ENCODE results near the gene DNAJB1. TPM values are rescaled to one million over a fixed set of nuclear protein-coding genes. Genes with fewer than 3 reads are reported as not detected.
"Not testable (repeated sequence)": the region's sequence is repeated elsewhere in the genome, so short reads cannot be mapped to it uniquely, and the experiment has no call there.

Gene DNAJB1
- polyA plus RNA-seq (ENCODE audit: insufficient read length in 4 of 4), result 100 to 1,000 TPM; 103 to 111 (median 108) TPM

GRCh38 chr19:14517840-14518505 lies at the start of gene DNAJB1:
Gene DNAJB1, minus strand, starts transcription at chr19:14518397. Its CDS starts 48 bp downstream, at chr19:14518349.
- peak in 1 of 4 donors; percentile 58 for DNase-seq (ENCODE audit: low read depth in 4 of 4, low spot score in 3 of 4)

- DNase-seq (ENCODE audit: low read depth in 4 of 4, low spot score in 3 of 4), result no peak
These were observed 48.9 kb upstream of the DNAJB1 start for GRCh38 chr19:14567079-14567478.

GRCh38 chr19:14566712-14567077 lies 48.5 kb upstream of the DNAJB1 start:
- no peak for DNase-seq (ENCODE audit: low read depth in 4 of 4, low spot score in 3 of 4)

- no peak for DNase-seq (ENCODE audit: low read depth in 4 of 4, low spot score in 3 of 4)
These were observed 47.8 kb upstream of the DNAJB1 start for GRCh38 chr19:14565765-14566711.

- DNase-seq (ENCODE audit: low read depth in 4 of 4, low spot score in 3 of 4), result no peak
These were observed 47.1 kb upstream of the DNAJB1 start for GRCh38 chr19:14565298-14565679.

GRCh38 chr19:14564652-14565297 lies 46.6 kb upstream of the DNAJB1 start:
- not testable (repeated sequence) for DNase-seq (ENCODE audit: low read depth in 4 of 4, low spot score in 3 of 4)

- no peak for DNase-seq (ENCODE audit: low read depth in 4 of 4, low spot score in 3 of 4)
These were observed 45.9 kb upstream of the DNAJB1 start for GRCh38 chr19:14563989-14564651.

- no peak for DNase-seq (ENCODE audit: low read depth in 4 of 4, low spot score in 3 of 4)
These were observed 45.4 kb upstream of the DNAJB1 start for GRCh38 chr19:14563590-14563926.

- no peak for DNase-seq (ENCODE audit: low read depth in 4 of 4, low spot score in 3 of 4)
These were observed 44.7 kb upstream of the DNAJB1 start for GRCh38 chr19:14562660-14563589.

GRCh38 chr19:14561847-14562351 lies 43.7 kb upstream of the DNAJB1 start:
- DNase-seq (ENCODE audit: low read depth in 4 of 4, low spot score in 3 of 4), result no peak

GRCh38 chr19:14561249-14561648 lies 43.1 kb upstream of the DNAJB1 start:
- DNase-seq (ENCODE audit: low read depth in 4 of 4, low spot score in 3 of 4), result no peak

GRCh38 chr19:14560776-14561108 lies 42.5 kb upstream of the DNAJB1 start:
- no peak for DNase-seq (ENCODE audit: low read depth in 4 of 4, low spot score in 3 of 4)

GRCh38 chr19:14559916-14560775 lies 41.9 kb upstream of the DNAJB1 start:
- DNase-seq (ENCODE audit: low read depth in 4 of 4, low spot score in 3 of 4), result no peak

GRCh38 chr19:14558370-14559066 lies 40.3 kb upstream of the DNAJB1 start:
- DNase-seq (ENCODE audit: low read depth in 4 of 4, low spot score in 3 of 4), result no peak

GRCh38 chr19:14556662-14557188 lies 38.5 kb upstream of the DNAJB1 start:
- peak in 1 of 4 donors; percentile 51 for DNase-seq (ENCODE audit: low read depth in 4 of 4, low spot score in 3 of 4)

- no peak for DNase-seq (ENCODE audit: low read depth in 4 of 4, low spot score in 3 of 4)
These were observed 37.9 kb upstream of the DNAJB1 start for GRCh38 chr19:14555918-14556661.

GRCh38 chr19:14554382-14554812 lies 36.2 kb upstream of the DNAJB1 start:
- no peak for DNase-seq (ENCODE audit: low read depth in 4 of 4, low spot score in 3 of 4)
